G401.6 (cell line): ENCODE data around the gene TBXAS1.

Experiments
- FAIRE-seq: peaks from 2 replicates; lab custom pipeline; 2012; peaks lifted over from hg19 to GRCh38; lab: Jason Lieb, UNC

The TBXAS1 gene

DNA sequence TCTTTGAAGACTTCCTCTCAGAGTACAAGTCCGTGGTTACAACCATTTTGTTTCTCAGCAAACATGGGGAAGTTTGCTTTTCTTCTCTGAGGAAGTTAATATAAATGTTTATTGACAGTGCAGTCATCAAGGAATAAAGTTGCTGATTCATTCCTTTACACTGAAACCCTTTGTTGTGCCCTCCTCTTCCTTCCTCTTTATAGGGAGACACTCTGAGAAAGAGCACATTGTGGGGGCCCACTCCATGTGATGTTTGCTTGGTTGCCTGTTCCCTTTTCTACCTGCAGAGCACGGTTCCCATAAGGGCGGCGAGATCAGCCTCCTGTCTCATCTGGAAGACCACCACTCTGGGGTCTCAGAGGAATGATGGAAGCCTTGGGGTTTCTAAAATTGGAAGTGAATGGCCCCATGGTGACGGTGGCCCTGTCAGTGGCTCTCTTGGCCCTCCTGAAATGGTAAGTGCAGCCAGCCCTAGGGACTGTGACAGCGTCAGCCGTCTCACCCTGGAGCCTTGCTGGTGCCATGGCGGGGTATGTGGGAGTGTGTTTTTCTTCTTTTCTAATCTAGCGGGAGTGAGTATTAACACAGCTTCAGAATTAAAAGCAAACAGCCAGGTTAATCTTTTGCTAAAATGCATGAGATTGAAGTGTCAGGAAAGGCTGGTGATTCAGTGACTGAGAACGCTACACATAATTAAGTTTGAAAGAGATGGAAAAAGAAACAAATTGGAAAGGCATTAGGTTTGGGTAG lies at the start of gene TBXAS1:
Gene TBXAS1, plus strand, starts transcription at position 240 of the 750 bp plus-strand sequence. Its CDS starts 127 bp downstream, at position 367.
- no peak for FAIRE-seq

DNA sequence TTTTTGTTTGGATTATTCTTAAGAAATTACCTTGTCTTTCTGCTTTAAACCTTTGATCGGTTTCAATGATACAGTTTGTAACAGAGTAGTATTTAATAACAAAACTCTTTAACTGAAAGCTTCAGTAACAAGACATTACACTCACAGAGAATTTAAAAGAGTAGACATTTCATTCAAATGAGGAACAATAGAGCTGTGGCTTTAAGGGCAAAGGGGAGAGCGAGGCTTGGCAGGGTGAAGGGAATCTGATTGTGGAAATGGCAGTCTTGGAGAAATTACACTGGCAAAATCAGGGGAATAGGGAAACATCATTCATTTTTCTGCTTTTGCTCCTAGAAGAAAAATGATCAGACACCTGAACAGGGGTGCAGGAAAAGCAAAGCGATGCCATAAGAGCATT lies 46.1 kb upstream of the TBXAS1 start:
- FAIRE-seq, result no peak

DNA sequence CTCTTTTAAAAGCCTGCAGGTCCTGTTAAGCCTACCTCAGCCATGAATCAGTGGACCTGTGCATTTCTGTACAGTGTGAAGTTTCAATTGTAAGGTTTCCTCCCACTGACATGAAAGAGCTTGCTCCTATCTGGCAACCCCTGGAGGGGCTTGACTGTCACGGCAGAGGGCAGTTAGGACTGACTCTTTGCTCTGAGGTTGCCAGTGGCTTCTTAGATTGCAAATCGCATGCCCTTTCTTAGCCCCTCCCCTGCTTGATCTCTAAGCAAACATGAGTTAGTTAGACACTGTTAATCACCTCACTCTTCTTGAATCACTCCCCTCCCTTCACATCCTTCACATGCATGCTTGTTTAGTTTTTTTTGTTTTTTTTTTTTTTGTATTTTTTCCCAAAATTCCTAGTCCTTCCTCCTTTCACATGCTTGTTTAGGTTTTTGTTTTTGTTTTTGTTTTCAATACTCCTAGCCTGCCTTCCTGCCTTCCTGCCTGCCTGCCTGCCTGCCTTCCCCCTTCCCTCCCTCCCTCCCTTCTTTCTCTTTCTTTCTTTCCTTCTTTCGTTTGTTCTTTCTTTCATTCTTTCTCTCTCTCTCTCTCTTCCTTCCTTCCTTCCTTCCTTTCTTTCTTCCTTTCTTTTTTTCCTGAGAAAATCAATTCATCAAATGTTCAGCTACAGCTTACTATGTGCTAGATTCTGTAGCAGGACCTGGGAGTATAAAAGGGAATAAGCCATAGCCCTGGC lies 45.2 kb upstream of the TBXAS1 start:
- no peak for FAIRE-seq

DNA sequence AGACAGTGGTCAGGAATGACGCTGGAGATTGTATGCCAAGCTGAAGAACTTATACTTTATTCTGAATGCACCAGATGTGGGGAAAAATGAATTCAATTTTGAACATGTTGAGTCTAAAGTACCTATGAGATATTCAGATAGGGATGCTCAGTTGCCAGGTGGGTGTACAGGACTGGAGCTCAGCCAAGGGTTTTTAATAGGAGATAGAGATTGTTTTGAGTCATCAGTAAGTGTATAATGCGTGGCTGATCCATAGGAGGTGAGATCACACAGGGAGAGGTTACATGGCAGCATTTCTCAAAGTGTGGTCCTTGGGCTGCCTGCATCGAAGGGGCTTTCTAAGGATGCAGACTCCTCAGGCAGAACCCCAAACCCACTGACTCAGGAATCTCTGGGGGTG lies 44.4 kb upstream of the TBXAS1 start:
- no peak for FAIRE-seq

DNA sequence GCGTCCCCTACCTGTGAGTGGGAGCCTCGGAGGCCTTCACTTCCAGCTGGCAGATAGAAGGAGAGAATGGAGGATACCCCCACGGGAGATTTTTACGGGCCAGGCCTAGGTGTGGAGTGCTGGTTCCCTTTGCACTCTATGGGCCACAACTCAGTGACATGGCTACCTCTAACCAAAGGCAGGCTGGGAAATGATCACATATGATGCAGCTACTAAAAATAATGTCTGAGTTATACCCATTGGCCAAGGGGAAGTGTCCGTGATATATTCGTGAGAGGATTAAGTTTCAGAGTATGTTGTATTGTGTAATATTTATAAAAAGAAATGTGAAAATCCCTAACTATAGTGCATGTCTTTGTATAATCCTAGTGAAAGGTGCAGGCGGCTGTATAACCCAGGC lies 37.7 kb upstream of the TBXAS1 start:
- FAIRE-seq, result no peak

DNA sequence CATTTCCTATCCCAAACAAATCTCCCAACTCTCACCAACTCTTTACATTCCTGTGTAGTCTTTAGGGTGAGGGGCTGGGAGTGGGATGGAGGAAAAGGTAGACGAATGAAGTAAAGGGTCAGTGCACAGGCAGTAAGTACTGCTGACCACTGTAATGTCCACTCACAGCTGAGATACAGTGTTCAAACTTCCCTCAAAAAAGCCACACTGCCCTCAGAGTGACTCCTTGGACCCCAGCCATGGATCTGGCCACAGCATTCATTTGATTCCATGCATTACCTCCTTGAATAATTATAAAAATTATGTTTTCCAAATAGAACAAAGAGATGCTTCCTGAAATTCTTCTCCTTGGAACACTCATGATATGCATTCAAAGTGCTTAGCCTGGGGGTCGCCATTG lies 31.5 kb upstream of the TBXAS1 start:
- no peak for FAIRE-seq

DNA sequence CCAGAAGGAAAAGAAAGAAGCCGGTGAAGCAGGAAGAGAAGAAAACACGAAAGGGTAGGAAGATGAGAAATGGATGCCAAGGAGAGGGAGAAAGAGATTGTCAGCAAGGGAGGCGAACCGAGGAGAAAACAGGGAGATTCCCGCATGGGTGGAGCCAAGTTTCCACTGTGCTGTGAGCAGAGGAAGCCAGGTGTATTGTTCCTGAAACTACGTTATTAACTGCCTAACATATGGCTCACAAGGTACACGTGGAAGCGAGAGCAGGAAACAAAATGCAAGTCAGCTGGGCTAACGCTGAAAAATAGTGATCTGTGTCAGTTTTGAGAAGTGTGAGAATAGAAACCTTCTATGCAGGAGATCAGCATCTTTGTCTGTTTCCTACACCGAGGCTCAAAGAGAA lies 30.8 kb upstream of the TBXAS1 start:
- no peak for FAIRE-seq

DNA sequence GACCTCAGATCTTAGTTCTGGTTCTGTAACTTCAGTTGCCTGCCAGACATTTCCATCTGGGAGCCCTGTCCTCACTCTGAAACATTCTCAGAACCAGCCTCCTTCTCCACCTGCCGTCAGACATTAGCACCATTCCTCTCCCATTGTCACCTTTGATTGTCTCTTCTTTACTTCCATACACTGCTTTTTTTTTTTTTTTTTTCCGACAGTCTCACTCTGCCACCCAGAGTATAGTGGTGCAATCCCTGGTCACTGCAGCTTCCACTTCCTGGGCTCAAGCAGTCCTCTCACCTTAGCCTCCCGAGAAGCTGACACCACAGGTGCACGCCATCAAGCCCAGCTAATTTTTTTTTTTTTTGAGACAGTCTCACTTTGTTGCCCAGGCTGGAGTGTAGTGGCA lies 30.2 kb upstream of the TBXAS1 start:
- no peak for FAIRE-seq

DNA sequence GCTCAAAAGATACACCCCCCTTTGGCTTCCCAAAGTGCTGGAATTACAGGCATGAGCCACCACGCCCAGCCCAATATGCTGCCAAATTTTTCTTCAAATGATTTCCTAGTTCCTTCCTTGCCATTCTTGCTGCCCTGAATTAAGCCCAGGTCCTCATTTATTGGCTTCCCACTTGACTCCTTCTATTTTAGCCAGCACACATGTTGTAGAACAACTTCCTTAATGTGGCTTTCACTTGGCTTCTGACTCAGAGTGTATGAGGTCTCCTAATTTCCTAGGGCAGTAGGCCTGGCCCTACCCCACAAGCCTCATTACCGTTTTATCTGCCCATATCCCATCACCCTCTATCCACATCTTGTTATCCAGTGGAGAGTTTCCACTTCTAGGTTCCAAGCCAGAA lies 29.5 kb upstream of the TBXAS1 start:
- no peak for FAIRE-seq

DNA sequence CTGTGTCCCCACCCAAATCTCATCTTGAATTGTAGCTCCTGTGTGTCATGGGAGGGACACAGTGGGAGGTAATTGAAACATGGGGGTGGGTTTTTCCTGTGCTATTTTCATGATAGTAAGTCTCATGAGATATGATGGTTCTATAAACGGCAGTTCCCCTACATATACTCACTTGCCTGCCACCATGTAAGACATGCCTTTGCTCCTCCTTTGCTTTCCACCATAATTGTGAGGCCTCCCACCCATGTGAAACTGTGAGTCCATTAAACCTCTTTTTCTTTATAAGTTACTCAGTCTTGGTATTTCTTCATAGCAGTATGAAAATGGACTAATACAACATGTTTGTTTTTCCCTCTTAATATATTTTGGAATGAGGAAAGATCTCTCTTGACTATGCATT lies 24.5 kb upstream of the TBXAS1 start:
- no peak for FAIRE-seq

DNA sequence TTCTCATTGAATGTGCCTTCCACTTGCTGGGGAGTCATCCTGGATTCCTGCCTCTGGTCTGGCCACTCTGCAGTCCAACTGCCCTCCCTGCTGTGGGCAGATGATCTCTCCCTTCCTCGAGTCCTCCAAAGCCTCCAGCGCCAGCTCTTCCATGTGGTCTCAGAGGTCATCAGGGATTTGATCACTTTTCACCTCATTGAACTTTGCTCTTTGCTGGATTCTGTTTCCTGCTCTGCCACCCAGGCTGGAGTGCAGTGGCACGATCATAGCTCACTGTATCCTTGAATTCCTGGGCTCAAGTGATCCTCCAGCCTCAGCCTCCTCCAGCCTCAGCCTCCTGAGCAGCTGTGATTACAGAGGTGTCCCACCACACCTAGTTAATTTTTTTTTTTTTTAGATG lies 22.1 kb upstream of the TBXAS1 start:
- FAIRE-seq, result no peak

DNA sequence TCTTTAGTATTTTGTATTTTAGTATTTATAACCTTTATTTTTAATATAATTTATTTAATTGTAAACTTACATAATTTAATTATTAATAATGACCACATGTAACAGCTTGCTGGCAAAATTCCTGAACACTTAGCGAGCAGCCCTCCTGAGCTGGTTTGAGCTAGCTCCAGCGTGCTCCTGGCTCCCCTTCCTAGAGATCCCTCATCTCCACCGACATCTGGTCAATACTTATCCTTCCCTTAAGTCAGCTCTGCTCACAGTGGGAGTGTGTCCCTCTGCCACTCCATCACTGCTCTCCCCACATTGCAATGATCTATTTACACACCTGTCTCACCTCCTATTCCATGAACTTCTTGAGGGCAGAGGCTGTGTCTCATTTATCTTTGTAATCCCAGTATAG lies 20.6 kb upstream of the TBXAS1 start:
- FAIRE-seq, result no peak

DNA sequence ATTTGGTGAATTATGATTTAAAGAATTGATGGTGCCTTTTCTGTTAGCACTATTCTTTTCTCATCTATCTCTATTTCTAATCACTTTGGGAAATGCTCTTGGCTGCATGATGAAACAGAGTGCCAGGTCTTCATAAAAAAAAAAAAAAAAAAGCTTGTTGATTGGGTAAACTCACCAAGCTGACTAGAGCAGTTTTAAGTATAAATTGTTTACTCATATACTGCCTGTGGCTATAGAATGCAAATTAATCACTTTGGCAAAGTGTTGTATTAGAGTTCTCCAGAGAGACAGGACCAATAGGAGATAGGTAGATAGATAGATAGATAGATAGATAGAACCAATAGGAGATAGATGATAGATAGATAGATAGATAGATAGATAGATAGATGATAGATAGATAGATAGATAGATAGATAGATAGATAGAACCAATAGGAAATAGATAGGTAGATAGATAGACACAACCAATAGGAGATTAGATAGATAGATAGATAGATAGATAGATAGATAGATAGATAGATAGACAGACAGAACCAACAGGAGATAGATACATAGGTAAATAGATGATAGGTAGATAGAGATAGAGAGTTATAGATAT lies 20.1 kb upstream of the TBXAS1 start:
- no peak for FAIRE-seq

DNA sequence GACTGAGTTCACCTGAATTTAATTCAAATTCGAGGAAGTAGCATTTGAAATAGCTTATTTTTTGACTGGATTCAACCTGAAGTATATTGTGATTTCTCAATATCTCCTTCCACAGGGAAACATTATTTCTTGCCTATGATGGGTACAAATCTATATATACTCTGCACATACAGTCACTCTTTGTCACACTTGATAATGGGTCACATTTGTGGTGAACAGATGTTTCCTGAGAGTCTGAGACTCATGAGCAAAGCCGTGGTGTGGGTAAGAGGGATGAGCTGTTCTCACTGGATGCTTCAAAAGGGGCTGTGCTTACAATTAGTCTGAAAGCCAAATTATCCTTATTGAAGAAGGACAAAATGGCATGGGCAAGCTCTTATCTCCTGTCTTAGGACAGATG lies 18.0 kb upstream of the TBXAS1 start:
- FAIRE-seq, result no peak

DNA sequence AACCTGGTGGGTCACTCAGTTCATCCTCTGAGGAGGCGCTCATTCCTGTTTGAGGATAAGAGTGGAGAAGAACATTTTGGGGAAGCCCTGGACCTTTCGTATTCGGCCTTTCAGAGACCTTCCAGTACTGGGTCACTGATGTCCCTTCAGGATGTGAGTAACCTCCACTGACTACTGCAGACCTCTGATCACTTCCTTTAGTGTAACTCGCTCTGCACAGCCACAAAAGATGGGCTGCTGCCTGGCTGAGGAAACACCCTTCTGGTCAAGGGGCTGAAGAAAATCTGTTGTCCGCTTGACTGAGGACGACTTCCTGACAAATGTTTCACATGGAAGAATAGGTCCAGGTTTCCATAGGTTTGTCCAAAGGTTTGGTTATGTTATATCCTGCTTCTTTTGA lies 15.9 kb upstream of the TBXAS1 start:
- no peak for FAIRE-seq

DNA sequence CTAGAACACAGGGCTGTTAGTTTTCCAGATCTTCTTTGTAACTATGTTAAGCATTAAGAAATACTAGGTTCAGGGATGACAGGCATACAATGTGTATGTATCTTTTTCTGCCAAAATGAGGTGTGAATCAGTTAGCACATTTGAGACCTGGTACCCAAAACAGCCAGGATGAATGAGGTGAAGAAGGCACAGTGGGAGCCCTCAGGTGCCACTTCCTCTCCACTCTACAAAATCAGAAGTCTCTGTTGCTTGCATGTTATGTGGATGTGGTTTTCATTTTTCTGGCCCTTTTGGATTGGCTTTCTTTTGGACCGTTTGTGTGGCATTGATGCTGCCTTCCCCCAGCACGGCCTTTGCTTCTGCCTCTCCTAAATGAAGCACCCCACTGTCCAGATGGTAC lies 15.4 kb upstream of the TBXAS1 start:
- no peak for FAIRE-seq

DNA sequence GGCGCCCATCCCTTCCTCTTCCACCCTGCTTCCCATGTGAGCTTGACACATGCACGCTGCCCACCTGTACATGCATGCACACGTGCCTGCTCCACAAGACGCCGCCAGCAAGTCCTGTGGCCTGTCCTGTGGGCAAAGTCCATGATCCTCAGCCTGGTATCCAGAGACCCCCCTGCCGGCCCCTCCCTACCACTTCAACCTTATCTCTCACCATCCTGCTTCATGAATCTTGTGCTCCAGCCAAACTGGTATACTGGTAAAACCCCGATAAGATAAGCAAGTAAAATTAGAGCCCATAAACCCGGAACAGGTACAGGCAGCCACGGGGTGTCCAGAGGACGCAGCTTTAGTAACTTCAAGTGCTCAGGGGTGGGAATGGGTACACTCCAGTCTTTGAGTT lies 11.8 kb upstream of the TBXAS1 start:
- no peak for FAIRE-seq

DNA sequence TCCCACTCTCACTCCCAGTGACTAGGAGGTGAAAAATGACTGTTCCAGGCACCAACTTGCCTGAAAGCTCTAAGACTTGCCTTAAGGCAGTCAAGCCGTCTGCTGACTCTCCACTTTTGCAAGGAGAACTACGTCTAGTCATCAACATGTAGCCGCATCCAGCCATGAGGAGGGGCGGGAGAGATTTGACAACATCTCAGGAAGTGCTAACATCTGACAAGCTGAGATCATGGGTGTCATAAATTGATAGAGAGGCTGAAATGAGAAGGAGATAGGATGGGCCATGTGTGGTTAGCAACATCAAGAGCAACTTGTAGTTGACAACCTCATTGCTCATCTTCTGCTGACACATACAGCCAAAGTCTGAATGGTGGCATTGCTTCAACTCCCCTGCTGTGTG lies 9.0 kb upstream of the TBXAS1 start:
- no peak for FAIRE-seq

DNA sequence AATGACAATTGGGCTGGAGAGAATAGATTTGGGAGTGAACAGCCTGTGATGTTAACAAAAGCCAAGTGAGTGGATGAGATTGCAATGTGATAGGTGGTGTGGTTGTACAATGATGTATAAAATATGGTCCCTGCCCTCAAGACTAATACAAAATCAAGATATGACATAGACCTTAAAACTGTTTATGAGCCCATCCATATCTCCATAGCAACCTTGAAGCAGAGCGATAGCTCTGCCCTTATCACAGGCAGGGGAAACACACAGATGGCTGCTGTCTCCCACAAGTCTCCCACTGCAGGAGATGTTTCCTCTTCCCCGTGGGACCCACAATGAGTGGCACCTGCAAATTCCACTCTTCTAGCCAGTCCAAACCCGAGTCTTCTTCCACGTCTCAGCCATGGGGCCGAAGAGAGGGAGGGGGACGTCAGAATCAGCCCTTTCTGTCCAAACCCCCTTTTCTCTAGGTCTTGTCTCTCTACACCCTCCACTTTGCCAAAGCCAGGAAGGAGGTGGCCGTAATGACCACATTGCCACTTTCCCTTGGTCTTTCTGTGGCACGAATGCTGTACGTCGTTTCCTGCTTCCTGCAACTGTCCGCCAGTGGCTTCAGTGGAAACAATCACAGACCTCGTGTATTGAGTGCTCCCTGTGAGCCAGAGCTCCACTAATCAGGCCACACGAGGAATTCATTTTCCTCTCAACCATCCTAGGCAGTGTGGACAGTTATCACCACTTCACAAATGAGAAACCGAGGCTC lies 7.5 kb upstream of the TBXAS1 start:
- no peak for FAIRE-seq

DNA sequence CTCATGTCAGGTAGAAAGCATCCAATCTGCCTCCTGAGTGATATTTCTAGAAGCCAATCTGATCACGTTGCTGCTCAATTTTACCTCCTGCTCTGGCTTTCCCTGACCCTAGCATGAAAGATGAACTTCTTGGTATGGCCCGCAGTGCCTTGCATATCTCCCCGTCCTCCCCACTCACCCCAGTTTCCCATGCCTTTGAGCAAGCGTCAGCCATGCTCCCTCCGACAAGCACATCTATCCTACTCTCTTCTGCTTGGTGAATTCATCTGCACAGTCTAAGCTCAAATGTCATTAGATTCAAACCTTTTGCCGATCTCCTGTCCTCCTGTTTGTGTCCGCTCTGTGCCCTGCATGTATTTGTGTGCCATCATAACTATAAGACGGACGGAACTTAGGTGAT lies 6.2 kb upstream of the TBXAS1 start:
- FAIRE-seq, result no peak

DNA sequence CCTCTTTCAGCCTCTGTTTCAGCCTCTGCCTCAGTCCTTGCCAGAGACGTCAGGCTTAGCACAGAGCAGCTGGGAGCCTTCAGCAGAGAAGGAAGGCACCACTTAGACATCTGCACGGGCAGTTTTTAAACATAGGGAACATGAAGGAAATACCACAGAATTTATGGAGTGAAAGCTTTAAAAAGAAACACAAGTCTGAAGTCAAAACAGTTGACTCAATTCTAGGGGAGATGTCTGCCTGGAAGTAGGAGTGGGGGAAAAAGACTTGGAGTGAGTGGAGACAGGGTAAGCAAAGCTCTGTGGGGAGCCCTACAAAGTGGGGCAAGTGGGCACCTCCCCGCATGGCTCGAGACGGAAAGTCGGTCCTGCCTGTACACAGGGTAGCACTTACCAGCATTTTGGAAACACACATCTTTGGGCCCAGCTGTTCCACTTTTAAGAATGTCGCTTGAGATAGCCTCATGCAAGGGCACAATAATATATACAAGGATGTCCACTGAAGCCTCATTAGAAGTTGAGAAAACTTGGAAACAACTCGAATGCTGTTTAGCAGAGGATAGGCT lies 5.0 kb upstream of the TBXAS1 start:
- no peak for FAIRE-seq

DNA sequence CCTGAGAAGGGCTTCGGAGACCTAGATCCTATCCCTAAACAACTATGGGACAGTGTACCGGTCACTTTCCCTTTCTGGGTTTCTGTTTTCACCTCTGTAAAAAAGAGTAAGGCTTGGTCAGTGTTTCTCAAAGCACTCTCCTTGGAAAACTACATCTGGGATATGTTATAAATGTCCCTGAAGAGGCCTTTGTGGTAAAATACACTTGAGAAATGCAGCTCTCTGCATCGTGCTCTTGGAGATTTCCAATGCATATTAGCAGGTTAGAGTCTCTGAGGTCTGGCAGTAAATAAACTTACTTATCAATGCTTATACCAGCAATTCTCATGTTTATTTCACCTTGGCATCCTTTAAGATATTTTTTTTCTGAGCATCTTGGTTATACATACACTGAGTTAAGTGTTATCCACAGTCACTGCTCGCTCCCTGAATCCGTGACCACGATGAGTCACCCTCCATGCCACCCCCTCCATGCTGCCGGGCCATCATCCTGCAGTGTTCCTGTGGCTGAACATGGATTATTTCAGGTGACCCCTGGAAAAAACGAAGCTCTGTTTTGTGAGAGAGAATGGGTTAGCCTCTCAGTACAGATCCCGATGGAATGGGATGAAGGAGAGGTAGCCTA lies 3.3 kb upstream of the TBXAS1 start:
- no peak for FAIRE-seq
